Memory B cell (primary cell): Measurements from ENCODE around the gene DELE1.
A peak's percentile ranks its signal among the peaks of the same experiment; 100 is the strongest.

Experiments used
- ATAC-seq: fragments of 150-1000 bp; cut with Tn5 transposase; 2 replicates; pipeline ENCODE4 v1.10.0; 2021; ENCODE audit warnings: low read depth, mild to moderate bottlenecking, moderate library complexity
- DNase-seq, 2 donors: peaks; one replicate each; pipeline ENCODE4 v3.0.0; 2022; ENCODE audit warnings: low spot score in 2 of 2
- H3K27ac Mint-ChIP-seq: one replicate; pipeline ENCODE4 v1.8.0; 2022; ENCODE audit warnings: mild to moderate bottlenecking, moderate library complexity, mixed read lengths
- H3K27me3 Mint-ChIP-seq: one replicate; pipeline ENCODE4 v1.8.0; 2022; ENCODE audit warnings: mixed read lengths
- H3K36me3 Mint-ChIP-seq: one replicate; pipeline ENCODE4 v1.8.0; 2022; ENCODE audit warnings: mild to moderate bottlenecking, mixed read lengths
- H3K4me1 Mint-ChIP-seq: one replicate; pipeline ENCODE4 v1.8.0; 2022; ENCODE audit warnings: mixed read lengths
- H3K4me3 Mint-ChIP-seq: one replicate; pipeline ENCODE4 v1.8.0; 2022; ENCODE audit warnings: mild to moderate bottlenecking, moderate library complexity, mixed read lengths
- H3K9me3 Mint-ChIP-seq: one replicate; pipeline ENCODE4 v1.8.0; 2022; ENCODE audit warnings: mixed read lengths

The DELE1 gene

GRCh38 chr5:141928051-141928450 lies 4.4 kb downstream of the DELE1 start:
- no peak for ATAC-seq
- H3K36me3 Mint-ChIP-seq = peaks cover 39% of the 10 kb centered on the region
- H3K4me1 Mint-ChIP-seq = peaks cover 22% of the 10 kb centered on the region
- peak overlapping the region; percentile 55 for H3K27ac Mint-ChIP-seq
- no peak for DNase-seq
- H3K27me3 Mint-ChIP-seq = no peaks in the 10 kb centered on the region
- H3K9me3 Mint-ChIP-seq = no peaks in the 10 kb centered on the region
- no peak overlapping the region for H3K4me3 Mint-ChIP-seq

GRCh38 chr5:141929398-141930058 lies 5.9 kb downstream of the DELE1 start:
- DNase-seq = no peak
- H3K9me3 Mint-ChIP-seq = no peaks in the 10 kb centered on the region
- peaks cover 18% of the 10 kb centered on the region for H3K4me1 Mint-ChIP-seq
- no peak for ATAC-seq
- no peak overlapping the region for H3K4me3 Mint-ChIP-seq
- H3K27ac Mint-ChIP-seq = no peak overlapping the region
- peaks cover 40% of the 10 kb centered on the region for H3K36me3 Mint-ChIP-seq
- H3K27me3 Mint-ChIP-seq = no peaks in the 10 kb centered on the region

- Mint-ChIP-seq H3K27me3 (no peaks in the 10 kb centered on the region), H3K36me3 (peaks cover 42% of the 10 kb centered on the region), H3K9me3 (no peaks in the 10 kb centered on the region), H3K4me3 (no peak overlapping the region), H3K27ac (no peak overlapping the region), H3K4me1 (peaks cover 10% of the 10 kb centered on the region)
- DNase-seq = no peak
- no peak for ATAC-seq
These were observed 8.0 kb downstream of the DELE1 start for GRCh38 chr5:141931694-141932093.

GRCh38 chr5:141933151-141933550 lies 9.5 kb downstream of the DELE1 start:
- H3K9me3 Mint-ChIP-seq = no peaks in the 10 kb centered on the region
- no peak for DNase-seq
- peaks cover 33% of the 10 kb centered on the region for H3K36me3 Mint-ChIP-seq
- no peak for ATAC-seq
- H3K27me3 Mint-ChIP-seq = no peaks in the 10 kb centered on the region
- no peak overlapping the region for H3K27ac Mint-ChIP-seq
- H3K4me1 Mint-ChIP-seq = peaks cover 4% of the 10 kb centered on the region
- H3K4me3 Mint-ChIP-seq = no peak overlapping the region

- DNase-seq (no peak), ATAC-seq (no peak)
- no peaks in the 10 kb centered on the region for H3K9me3 Mint-ChIP-seq
- no peak overlapping the region for H3K4me3 Mint-ChIP-seq
- H3K4me1 Mint-ChIP-seq = peaks cover 4% of the 10 kb centered on the region
- no peak overlapping the region for H3K27ac Mint-ChIP-seq
- H3K27me3 Mint-ChIP-seq = no peaks in the 10 kb centered on the region
- peaks cover 29% of the 10 kb centered on the region for H3K36me3 Mint-ChIP-seq
These were observed 10.6 kb downstream of the DELE1 start for GRCh38 chr5:141934099-141934844.

GRCh38 chr5:141935538-141935937 lies 11.9 kb downstream of the DELE1 start:
- H3K36me3 Mint-ChIP-seq = peaks cover 28% of the 10 kb centered on the region
- no peak overlapping the region for H3K4me3 Mint-ChIP-seq
- no peak overlapping the region for H3K27ac Mint-ChIP-seq
- H3K4me1 Mint-ChIP-seq = peaks cover 4% of the 10 kb centered on the region
- no peaks in the 10 kb centered on the region for H3K27me3 Mint-ChIP-seq
- H3K9me3 Mint-ChIP-seq = no peaks in the 10 kb centered on the region
- ATAC-seq (no peak), DNase-seq (no peak)

GRCh38 chr5:141940695-141941271 lies 17.1 kb downstream of the DELE1 start:
- no peaks in the 10 kb centered on the region for H3K9me3 Mint-ChIP-seq
- H3K4me3 Mint-ChIP-seq = no peak overlapping the region
- no peaks in the 10 kb centered on the region for H3K4me1 Mint-ChIP-seq
- H3K27ac Mint-ChIP-seq = peak overlapping the region; percentile 40
- H3K36me3 Mint-ChIP-seq = peaks cover 5% of the 10 kb centered on the region
- ATAC-seq (no peak), DNase-seq (no peak)
- H3K27me3 Mint-ChIP-seq = no peaks in the 10 kb centered on the region

GRCh38 chr5:141941307-141941706 lies 17.6 kb downstream of the DELE1 start:
- Mint-ChIP-seq H3K9me3 (no peaks in the 10 kb centered on the region), H3K27ac (peak overlapping the region; percentile 40), H3K4me1 (no peaks in the 10 kb centered on the region), H3K36me3 (peaks cover 2% of the 10 kb centered on the region), H3K4me3 (no peak overlapping the region), H3K27me3 (no peaks in the 10 kb centered on the region)
- DNase-seq (no peak), ATAC-seq (no peak)

GRCh38 chr5:141941779-141942178 lies 18.1 kb downstream of the DELE1 start:
- Mint-ChIP-seq H3K36me3 (peaks cover 2% of the 10 kb centered on the region), H3K27me3 (no peaks in the 10 kb centered on the region), H3K27ac (peak overlapping the region; percentile 84), H3K4me3 (no peak overlapping the region), H3K9me3 (no peaks in the 10 kb centered on the region), H3K4me1 (no peaks in the 10 kb centered on the region)
- DNase-seq = no peak
- ATAC-seq = no peak

GRCh38 chr5:141942185-141942857 lies 18.6 kb downstream of the DELE1 start:
- H3K4me1 Mint-ChIP-seq = no peaks in the 10 kb centered on the region
- H3K4me3 Mint-ChIP-seq = no peak overlapping the region
- H3K9me3 Mint-ChIP-seq = no peaks in the 10 kb centered on the region
- DNase-seq (no peak), ATAC-seq (no peak)
- peak overlapping the region; percentile 84 for H3K27ac Mint-ChIP-seq
- H3K36me3 Mint-ChIP-seq = peaks cover 2% of the 10 kb centered on the region
- no peaks in the 10 kb centered on the region for H3K27me3 Mint-ChIP-seq

- no peaks in the 10 kb centered on the region for H3K9me3 Mint-ChIP-seq
- no peaks in the 10 kb centered on the region for H3K4me1 Mint-ChIP-seq
These were observed 20.4 kb downstream of the DELE1 start for GRCh38 chr5:141944076-141944475.

GRCh38 chr5:141945511-141946051 lies 21.9 kb downstream of the DELE1 start:
- no peaks in the 10 kb centered on the region for H3K36me3 Mint-ChIP-seq
- no peaks in the 10 kb centered on the region for H3K4me1 Mint-ChIP-seq
- no peak overlapping the region for H3K4me3 Mint-ChIP-seq
- H3K27ac Mint-ChIP-seq = no peak overlapping the region
- H3K27me3 Mint-ChIP-seq = no peaks in the 10 kb centered on the region
- no peak for ATAC-seq
- DNase-seq = no peak
- H3K9me3 Mint-ChIP-seq = no peaks in the 10 kb centered on the region

More at GRCh38 chr5:141944076-141944475, 20.4 kb downstream of the DELE1 start:
- DNase-seq = no peak
- Mint-ChIP-seq H3K36me3 (peaks cover 2% of the 10 kb centered on the region), H3K4me3 (no peak overlapping the region), H3K27ac (no peak overlapping the region), H3K27me3 (no peaks in the 10 kb centered on the region)
- ATAC-seq = no peak

GRCh38 chr5:141947316-141947715 lies 23.6 kb downstream of the DELE1 start:
- Mint-ChIP-seq H3K27me3 (no peaks in the 10 kb centered on the region), H3K36me3 (no peaks in the 10 kb centered on the region), H3K27ac (no peak overlapping the region), H3K4me3 (no peak overlapping the region), H3K4me1 (peaks cover 2% of the 10 kb centered on the region), H3K9me3 (no peaks in the 10 kb centered on the region)
- ATAC-seq (no peak), DNase-seq (no peak)

- Mint-ChIP-seq H3K9me3 (no peaks in the 10 kb centered on the region), H3K4me3 (no peak overlapping the region), H3K36me3 (no peaks in the 10 kb centered on the region), H3K27ac (no peak overlapping the region), H3K4me1 (peaks cover 2% of the 10 kb centered on the region), H3K27me3 (no peaks in the 10 kb centered on the region)
- ATAC-seq = no peak
- no peak for DNase-seq
These were observed 25.1 kb downstream of the DELE1 start for GRCh38 chr5:141948812-141949211.
